Measurements from ENCODE around the gene NPIPA8.
"Not testable (repeated sequence)": the region's sequence is repeated elsewhere in the genome, so short reads cannot be mapped to it uniquely, and the experiment has no call there.

Gene NPIPA8

DNA sequence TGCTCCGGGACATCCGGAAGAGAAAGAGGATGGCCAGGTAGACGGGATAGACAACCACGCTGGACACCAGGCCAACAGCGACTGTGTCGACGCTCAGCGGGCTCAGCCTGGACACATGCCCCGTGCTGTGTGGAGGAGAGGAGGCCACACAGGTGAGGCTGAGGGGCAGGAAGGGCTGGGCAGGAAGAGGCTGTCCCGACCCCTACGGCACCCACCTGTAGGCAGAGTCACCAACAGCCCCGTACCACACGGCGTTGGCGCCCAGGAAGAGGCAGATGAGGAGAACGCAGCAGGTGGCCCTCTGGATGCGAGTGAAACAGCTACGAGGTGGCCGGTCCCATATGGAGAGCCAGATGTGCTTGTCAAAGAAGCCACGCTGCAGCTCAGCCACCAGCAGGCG is at the start of gene NPIPA8:
Gene NPIPA8, minus strand, starts transcription at position 101 of the 400 bp plus-strand sequence. CDS start 4,074 bp downstream, outside the sequence.
- not testable (repeated sequence) for DNase-seq

- DNase-seq, result not testable (repeated sequence)
Measured at GRCh38 chr16:18385285-18385684, 48.7 kb upstream of the NPIPA8 start.

- not testable (repeated sequence) for DNase-seq
Measured at GRCh38 chr16:18384869-18385268, 48.3 kb upstream of the NPIPA8 start.

DNA sequence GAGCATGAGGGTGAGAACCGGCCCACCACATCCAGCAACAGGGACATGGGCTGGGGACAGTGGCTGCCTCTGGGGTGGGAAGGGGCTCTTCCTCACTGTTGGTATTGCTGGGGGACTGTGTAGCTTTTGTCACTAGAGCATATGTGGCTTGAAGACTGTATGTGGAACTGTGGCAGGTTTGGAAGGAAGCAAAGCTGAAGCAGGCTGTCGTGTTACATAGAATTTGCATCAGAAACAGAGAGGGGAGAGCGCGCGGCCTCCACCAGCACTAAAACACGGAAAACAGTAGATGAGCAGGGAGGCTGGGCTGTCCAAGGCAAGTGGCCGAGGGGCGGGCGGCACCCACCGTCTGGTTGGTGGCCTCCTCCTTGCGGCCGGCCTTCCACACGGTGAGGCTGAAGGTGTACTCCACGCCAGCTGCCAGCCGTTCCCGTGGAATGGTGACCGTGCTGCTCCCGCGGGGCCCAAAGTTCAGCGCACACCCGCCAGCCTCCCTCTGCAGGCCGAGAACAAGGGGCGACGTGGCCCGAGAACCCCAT is 47.6 kb upstream of the NPIPA8 start:
- DNase-seq, result not testable (repeated sequence)

- DNase-seq, result not testable (repeated sequence)
Measured at GRCh38 chr16:18382696-18383095, 46.2 kb upstream of the NPIPA8 start.

- not testable (repeated sequence) for DNase-seq
Measured at GRCh38 chr16:18347742-18348141, 11.2 kb upstream of the NPIPA8 start.

DNA sequence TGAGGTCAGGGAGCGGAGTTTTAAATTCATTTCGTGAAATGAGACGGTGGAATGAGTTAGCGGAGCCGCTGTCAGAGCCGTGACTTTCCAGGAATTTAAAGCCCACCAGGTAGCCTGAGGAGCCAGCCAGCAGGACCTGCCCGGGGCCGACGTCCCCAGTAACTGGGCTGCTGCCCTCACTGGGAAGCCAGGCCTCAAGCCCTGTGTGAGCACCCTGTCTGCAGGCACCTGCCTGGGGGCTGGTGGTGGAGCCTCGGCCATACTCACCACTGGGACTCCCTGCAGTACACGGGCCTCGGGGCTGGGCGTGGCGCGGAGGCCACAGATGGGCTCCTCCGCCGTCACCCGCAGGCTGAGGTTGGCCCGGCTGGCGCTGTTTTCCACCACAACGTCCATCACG is 10.5 kb upstream of the NPIPA8 start:
- not testable (repeated sequence) for DNase-seq

GRCh38 chr16:18344634-18345033 is 8.1 kb upstream of the NPIPA8 start:
- not testable (repeated sequence) for DNase-seq

GRCh38 chr16:18341986-18342385 is 5.5 kb upstream of the NPIPA8 start:
- not testable (repeated sequence) for DNase-seq

DNA sequence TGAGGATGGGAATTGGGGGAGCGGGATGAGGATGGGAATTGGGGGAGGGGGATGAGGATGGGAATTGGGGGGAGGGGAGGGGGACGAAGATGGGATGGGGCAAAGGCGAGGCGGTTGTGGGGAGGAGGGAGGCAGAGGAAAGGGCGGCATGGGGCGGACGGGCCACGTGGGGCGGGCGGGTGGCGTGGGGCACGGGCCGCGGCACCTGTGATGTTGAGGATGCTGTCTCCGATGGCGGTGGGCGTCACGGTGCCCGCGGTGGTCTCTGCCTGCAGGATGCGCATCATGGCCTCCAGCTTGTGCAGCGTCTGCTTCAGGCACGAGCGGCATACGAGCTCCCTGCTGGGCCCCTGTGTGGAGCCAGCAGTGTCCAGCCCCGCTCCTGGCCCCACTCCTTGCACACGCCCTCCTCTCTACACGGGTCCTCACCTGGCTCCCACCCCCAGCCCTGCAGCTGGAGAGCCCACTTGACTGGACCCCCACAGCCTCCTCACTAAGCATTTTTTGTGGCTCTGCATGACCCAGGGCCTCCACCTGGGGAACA is 5.0 kb upstream of the NPIPA8 start:
- DNase-seq, result not testable (repeated sequence)

DNA sequence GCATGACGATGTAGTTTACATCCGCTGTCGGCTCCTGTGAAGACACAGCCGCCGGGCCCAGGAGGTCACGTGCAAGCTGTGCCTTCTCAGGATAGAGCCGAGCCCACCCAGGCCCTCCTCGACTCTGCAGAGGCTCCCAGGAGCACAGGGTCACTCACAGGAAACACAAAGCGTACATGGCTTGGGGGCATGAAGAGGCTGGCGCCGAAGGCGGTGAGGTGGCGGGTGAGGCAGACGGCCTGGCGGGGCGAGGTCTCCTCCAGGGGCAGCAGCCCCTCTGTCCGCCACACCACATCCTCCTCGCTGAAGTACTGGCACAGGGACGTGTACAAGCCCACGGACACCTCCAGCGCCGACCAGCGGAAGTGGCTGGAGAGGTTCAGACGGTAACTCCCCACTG is 2.7 kb upstream of the NPIPA8 start:
- DNase-seq, result not testable (repeated sequence)

- not testable (repeated sequence) for DNase-seq
Measured at GRCh38 chr16:18311811-18312210, 24.7 kb downstream of the NPIPA8 start.

DNA sequence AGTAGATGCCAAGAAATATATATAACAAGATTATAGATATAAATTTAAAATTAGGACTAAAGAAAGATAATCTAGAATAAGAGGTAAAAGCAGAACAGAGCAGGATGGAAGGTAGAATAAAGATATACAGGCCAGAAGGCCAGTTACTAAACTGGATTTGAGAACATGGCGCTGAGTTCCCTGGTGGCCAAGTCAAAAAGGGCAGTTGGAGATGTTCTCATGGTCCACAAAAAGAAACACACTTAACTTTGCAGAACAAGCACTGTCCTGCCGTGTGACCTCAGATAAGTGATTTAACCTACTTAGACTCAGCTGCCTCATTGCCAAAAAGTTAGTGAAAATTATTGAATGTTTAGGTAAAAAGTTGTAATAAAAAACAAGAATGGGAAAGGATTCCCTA is 27.4 kb downstream of the NPIPA8 start:
- not testable (repeated sequence) for DNase-seq

GRCh38 chr16:18307241-18307640 is 29.3 kb downstream of the NPIPA8 start:
- not testable (repeated sequence) for DNase-seq

DNA sequence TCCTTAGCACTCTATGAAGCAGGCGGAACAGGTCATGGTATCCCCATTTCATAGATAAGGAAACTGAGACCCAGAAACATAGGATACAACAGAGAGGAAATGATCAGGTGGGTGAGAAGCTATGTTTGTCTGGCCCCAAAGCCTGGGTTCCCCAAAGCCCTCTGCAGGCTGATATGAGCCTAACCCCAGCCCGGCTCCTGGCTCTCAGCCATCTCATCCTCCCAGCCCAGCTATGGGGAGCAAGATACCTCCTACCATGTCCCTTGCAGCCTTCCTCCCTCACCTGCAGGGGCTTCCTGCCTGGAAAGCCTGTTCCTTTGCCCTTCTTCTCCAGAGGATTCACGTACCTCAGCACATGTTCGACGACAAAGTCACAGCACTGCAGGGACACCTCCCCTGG is 30.5 kb downstream of the NPIPA8 start:
- not testable (repeated sequence) for DNase-seq

DNA sequence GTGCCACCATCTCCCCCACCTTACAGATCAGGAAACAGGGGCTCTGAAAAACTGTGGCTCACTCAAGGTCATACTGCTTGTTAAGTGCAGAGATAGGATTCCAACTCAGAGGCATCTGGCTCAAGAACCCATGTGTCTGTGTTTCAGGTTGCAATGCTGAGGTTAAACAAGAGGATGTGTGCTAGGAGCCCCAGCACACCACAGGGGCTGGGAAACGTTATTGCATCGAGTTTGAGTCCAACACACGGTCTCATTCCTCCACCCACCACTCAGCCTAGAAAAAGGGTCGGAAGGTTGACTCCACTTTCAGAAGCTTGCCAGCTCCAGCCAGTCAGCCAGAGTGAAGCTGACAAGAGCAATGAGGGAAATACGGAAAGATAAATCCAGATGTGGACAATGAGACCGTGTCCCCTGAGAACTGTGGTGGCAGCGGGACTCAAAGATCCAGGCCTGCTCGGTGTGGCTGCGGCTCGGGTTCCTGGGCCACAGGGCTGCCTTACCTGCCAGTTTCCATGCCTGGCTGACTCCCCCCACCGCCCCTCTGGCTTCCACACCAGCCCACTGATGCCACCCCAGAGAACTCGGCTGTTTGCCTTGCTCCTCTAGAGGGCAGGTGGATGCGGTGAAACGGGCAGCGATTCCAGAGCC is 33.4 kb downstream of the NPIPA8 start:
- not testable (repeated sequence) for DNase-seq

GRCh38 chr16:18297714-18298113 is 38.8 kb downstream of the NPIPA8 start:
- not testable (repeated sequence) for DNase-seq

- DNase-seq, result not testable (repeated sequence)
Measured at GRCh38 chr16:18296931-18297330, 39.6 kb downstream of the NPIPA8 start.

- not testable (repeated sequence) for DNase-seq
Measured at GRCh38 chr16:18294371-18294770, 42.2 kb downstream of the NPIPA8 start.

GRCh38 chr16:18293337-18293956 is 43.1 kb downstream of the NPIPA8 start:
- DNase-seq, result not testable (repeated sequence)

DNA sequence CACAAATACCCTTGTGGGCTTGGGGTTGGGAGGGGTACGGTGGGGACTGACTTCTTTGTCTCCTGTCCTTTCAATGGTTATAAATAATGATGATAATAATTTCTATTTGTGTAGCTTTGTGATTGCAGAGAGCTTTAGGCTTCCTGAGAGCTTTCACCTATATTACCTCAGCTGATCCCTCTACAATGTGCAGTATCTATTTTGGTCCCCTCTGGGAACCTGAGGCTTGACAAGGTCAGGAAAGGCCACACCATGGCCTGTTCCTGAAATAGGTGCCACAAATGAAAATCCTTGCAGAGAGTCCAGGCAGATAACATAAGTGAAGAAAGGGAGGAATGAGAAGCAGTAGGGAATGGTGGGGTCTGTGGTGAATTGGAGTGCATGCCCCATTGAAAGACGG is 45.6 kb downstream of the NPIPA8 start:
- DNase-seq, result not testable (repeated sequence)

GRCh38 chr16:18286342-18286741 is 50.2 kb downstream of the NPIPA8 start:
- DNase-seq, result not testable (repeated sequence)

GRCh38 chr16:18280319-18280718 is 56.2 kb downstream of the NPIPA8 start:
- DNase-seq, result not testable (repeated sequence)

DNA sequence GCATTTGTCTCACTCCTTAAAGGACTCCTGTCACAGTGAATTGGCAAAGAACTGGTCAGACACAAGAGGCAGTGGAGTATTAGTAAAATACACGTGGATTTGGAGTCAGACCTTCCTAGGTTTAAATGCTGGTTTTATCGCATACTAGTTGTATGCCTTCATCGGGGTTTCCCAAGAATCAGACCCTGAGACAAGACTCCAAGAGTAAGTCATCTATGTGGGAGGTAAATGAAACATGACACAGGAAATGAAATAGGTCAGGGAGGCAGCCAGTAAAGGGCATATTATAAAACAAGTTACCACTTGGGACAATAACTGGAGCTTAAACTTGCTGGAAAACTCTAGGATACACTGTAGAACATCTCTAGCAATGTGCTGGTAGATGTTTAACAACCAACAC is 59.8 kb downstream of the NPIPA8 start:
- DNase-seq, result not testable (repeated sequence)

All from NCI-H1092 treated with DMSO at 0.1 percent for 48 hours (cell line).